AG04449 (cell line): Measurements from ENCODE around the gene SPP2.

Source experiments
- CTCF ChIA-PET: fragments of 350-600 bp; formaldehyde crosslinking; extraction: SDS; loops from one replicate; lab custom pipeline; 2021; ENCODE audit warnings: antibody characterized with exemption; lab: Yijun Ruan, JAX
- POLR2A ChIA-PET: fragments of 400-600, 350-600 bp; formaldehyde crosslinking; extraction: SDS; loops from one replicate; lab custom pipeline; 2020; ENCODE audit warnings: antibody characterized with exemption, inconsistent platforms; lab: Yijun Ruan, JAX
- DNase-seq: peaks from one replicate; pipeline ENCODE4 v3.0.0-alpha.2; 2010; ENCODE audit warnings: low read depth, low spot score
- H3K4me3 ChIP-seq: 2 replicates; pipeline ENCODE4 v1.5.1; 2011; ENCODE audit warnings: low read depth, mild to moderate bottlenecking, control low read depth, low read length
- CTCF ChIP-seq: IDR thresholded peaks from one replicate; pipeline ENCODE4 v1.5.1; 2011; ENCODE audit warnings: mild to moderate bottlenecking, moderate library complexity, low read length, control low read depth, inconsistent platforms; ENCODE audit not compliant: insufficient read depth; ENCODE audit errors: missing control alignments

SPP2 gene

DNA sequence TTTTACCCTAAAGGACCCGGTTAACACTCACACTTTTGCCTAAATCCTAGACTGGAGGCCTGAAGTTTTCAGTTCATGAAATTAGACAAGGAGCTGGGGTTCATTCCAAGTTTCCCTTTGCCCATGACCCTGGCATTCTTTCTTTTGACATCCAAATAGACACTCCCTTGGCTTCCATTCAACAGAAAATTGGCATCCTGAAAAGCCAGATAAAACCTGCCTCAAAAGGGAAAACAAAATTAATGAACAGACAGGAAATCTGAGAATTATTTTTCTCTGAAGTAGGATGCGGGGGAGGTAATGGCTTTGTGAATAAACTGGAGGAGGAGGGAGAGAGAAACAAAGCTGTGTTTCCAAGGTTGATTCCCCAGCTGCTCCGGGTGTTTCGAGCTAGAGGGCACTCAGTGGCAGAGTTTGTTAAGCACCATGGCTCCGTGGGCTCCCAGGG lies 41.0 kb downstream of the SPP2 start:
- no peak for DNase-seq
- POLR2A ChIA-PET = no interaction called here
- no peak overlapping the region for H3K4me3 ChIP-seq
- CTCF ChIA-PET = interaction anchor here (1.1 kb wide), 1 partner anchor 33 kb away, joined by 3 read pairs; no protein-coding TSS in a partner anchor
- no peak for TF ChIP-seq CTCF

- no peak for TF ChIP-seq CTCF
- POLR2A ChIA-PET = no interaction called here
- no peak overlapping the region for H3K4me3 ChIP-seq
Observed at GRCh38 chr2:234091883-234092282, 41.4 kb downstream of the SPP2 start.

GRCh38 chr2:234092344-234092743 lies 41.8 kb downstream of the SPP2 start:
- no peak for TF ChIP-seq CTCF
- ChIA-PET POLR2A (no interaction called here), CTCF (interaction anchor here (1.0 to 1.1 kb wide), 2 partner anchors 17 to 32 kb away, joined by 3 read pairs; no protein-coding TSS in a partner anchor)
- DNase-seq = no peak
- no peak overlapping the region for H3K4me3 ChIP-seq

More at GRCh38 chr2:234091883-234092282, 41.4 kb downstream of the SPP2 start:
- CTCF ChIA-PET = interaction anchor here (1.1 kb wide), 1 partner anchor 33 kb away, joined by 3 read pairs; no protein-coding TSS in a partner anchor
- no peak for DNase-seq

DNA sequence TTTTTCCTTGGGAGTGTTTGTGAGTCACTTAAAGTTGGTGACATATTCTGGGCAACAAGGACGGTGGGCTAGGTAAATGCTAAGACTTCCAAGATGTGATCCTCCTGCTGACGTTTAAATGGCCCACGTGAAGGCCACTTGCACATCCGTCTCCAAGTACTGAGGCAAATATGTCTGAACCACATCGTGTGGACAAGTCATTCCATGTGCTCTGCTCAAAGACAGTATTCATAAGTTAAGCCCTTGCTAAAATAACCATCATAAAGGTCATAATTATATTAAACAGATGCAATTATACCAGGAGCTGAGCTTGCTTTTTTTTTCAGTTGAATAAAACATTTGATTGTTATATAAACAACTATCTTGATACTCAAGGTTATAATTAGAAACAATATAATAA lies 44.8 kb downstream of the SPP2 start:
- POLR2A ChIA-PET = no interaction called here
- H3K4me3 ChIP-seq = no peak overlapping the region
- no peak for DNase-seq
- TF ChIP-seq CTCF = no peak
- CTCF ChIA-PET = interaction anchor here (1.3 kb wide), 1 partner anchor 406 kb away, joined by 4 read pairs; no protein-coding TSS in a partner anchor

DNA sequence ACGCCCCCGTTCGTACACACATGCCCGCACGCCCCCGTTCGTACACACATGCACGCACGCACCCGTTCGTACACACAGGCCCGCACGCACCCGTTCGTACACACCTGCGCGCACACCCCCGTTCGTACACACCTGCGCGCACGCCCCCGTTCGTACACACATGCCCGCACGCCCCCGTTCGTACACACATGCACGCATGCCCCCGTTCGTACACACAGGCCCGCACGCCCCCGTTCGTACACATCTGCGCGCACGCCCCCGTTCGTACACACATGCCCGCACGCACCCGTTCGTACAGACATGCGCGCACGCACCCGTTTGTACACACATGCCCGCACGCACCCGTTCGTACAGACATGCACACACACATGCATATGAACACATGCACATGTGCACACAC lies 45.7 kb downstream of the SPP2 start:
- no peak for DNase-seq
- ChIA-PET POLR2A (no interaction called here), CTCF (no interaction called here)
- no peak overlapping the region for H3K4me3 ChIP-seq
- TF ChIP-seq CTCF = no peak

DNA sequence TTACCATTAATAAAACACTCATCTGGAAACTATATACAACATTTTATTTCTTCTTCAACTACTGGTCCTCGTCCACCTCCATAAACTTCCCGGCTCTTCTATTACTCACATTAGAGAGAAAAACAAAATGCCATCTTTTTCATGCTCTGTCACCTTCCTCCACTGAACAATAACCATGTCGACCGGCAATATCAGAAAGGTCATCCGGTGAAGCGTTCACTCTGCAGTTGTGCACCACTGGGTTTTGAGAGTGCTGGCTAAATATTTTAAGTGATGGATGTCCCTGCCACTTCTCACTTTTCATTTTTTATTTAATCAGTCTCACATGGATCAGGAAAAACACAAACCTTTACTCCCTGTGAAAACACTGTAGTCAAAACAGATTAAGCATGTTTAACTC lies 48.2 kb downstream of the SPP2 start:
- DNase-seq = no peak
- no peak overlapping the region for H3K4me3 ChIP-seq
- POLR2A ChIA-PET = no interaction called here
- CTCF ChIA-PET = no interaction called here
- TF ChIP-seq CTCF = no peak
